GM20000 (cell line): ENCODE data around the gene MIB1.
A peak's percentile ranks its signal among the peaks of the same experiment; 100 is the strongest.

ENCODE experiments used
- DNase-seq: peaks from one replicate; pipeline ENCODE4 v3.0.0; 2012; ENCODE audit warnings: low spot score
- TF ChIP-seq, protein P1 (sequence below): IDR thresholded peaks from 2 replicates; pipeline ENCODE4 v1.5.1; 2012; ENCODE audit warnings: mild to moderate bottlenecking, control low read depth; ENCODE audit errors: extremely low read depth, missing control alignments

The MIB1 gene

DNA sequence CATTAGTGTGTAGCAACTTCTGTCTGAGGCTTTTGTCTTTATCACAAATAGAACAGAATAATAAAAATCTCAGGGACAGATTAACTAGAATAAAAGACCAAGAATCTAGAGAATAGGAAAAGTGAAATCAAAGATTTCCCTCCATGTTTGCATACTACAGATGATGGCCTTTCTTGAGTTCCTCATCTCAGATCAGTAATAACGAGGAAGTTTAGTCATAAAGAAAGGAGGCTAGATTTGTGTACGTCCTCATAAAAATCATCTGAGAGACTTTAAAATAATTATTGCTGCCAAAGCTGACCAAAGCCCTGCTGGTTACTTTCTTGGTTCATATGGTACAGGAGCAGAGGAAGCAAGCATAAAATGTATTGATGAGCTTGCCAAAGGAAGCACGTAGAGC lies 117.3 kb downstream of the MIB1 start:
- DNase-seq, result peak; percentile 22

DNA sequence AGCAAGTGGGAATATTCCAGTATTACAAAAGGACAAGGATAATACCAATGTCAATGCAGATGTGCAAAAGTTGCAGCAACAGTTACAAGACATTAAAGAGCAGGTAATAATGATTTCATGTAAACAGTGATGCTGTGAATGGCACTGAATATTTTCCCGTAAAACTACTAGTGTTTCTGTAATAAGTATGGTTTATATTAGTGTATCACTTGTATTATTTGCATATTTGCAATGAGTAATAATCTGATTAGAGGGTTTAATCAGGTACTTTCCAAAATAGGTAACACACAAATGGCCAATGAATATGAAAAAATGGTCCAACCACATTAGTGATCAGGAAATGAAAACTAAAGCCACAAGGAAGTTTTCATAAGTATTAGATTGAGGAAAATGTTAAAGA lies 118.0 kb downstream of the MIB1 start:
- no peak for DNase-seq
- TF ChIP-seq, protein P1, sequence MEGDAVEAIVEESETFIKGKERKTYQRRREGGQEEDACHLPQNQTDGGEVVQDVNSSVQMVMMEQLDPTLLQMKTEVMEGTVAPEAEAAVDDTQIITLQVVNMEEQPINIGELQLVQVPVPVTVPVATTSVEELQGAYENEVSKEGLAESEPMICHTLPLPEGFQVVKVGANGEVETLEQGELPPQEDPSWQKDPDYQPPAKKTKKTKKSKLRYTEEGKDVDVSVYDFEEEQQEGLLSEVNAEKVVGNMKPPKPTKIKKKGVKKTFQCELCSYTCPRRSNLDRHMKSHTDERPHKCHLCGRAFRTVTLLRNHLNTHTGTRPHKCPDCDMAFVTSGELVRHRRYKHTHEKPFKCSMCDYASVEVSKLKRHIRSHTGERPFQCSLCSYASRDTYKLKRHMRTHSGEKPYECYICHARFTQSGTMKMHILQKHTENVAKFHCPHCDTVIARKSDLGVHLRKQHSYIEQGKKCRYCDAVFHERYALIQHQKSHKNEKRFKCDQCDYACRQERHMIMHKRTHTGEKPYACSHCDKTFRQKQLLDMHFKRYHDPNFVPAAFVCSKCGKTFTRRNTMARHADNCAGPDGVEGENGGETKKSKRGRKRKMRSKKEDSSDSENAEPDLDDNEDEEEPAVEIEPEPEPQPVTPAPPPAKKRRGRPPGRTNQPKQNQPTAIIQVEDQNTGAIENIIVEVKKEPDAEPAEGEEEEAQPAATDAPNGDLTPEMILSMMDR, result no peak

More for the DNA sequence above, 117.3 kb downstream of the MIB1 start:
- TF ChIP-seq, protein P1, result no peak

DNA sequence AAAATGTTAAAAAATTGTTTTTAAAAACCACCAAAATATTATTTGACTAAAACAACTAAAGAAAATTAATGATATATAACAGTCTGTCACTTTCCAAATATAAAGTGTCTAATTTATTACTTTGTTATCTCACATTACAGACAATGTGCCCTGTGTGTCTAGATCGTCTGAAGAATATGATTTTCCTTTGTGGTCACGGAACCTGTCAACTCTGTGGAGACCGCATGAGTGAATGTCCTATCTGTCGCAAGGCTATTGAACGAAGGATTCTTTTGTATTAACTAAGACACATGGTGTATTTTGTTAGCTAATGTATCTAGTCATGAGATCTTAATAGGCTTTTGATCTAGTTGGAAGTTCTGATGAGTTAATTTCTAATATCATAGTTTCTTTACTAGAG lies 123.8 kb downstream of the MIB1 start:
- TF ChIP-seq, protein P1, result no peak
- no peak for DNase-seq

DNA sequence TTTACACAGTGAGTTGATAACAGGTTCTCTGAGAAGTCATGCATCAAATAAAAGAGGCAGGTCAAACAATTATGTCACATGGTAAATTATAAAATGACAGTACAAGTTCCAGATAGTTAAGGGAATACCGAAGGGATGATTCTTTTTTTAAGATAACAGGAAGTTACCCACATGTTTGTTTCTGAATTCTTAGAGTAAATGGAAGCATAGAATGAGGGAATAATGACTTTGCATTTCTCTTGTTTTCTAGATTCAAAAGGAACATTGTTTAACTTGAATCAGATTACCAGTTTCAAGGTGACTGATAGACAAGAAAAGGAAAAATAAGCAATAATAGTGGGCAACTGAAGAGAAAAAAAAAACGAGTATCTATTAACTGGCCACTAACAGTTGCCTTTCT lies 124.5 kb downstream of the MIB1 start:
- DNase-seq, result no peak
- TF ChIP-seq, protein P1, result no peak

DNA sequence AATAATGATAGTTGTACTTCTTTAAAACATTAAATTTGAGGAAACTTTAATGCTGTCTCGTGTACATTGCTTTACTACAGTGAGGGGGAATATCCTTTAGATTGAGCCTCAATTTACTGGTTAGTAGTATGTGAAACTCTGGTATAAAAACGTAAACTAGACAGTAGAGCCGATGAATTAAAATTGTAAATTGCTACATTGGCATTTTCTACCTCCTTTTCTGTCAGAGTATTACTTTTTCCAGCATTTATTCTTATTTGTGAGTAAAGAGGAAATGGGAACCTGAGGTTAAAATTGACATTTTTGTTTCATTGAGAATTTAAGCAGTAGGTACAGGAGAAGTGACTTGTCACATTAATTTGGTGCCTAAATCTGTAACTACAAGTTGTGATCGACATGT lies 128.2 kb downstream of the MIB1 start:
- TF ChIP-seq, protein P1, result no peak

DNA sequence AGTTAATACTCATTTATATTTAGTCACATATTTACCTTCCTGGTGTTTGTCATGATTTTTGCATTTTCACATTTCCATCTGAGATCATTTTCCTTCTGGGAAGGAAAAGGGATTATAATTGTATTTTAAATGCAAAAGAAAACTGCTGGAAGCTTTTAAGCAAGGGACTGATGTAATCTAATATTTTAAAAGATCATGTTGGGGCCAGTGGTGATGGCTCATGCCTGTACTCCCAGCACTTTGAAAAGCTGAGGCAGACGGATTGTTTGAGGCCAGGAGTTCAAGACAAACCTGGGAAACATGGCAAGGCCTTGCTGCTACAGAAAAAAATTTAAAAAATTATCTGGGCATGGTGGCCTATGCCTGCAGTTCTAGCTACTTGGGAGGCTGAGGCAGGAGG lies 149.0 kb downstream of the MIB1 start:
- TF ChIP-seq, protein P1, result no peak
- no peak for DNase-seq

More for the DNA sequence above, 128.2 kb downstream of the MIB1 start:
- DNase-seq, result no peak

DNA sequence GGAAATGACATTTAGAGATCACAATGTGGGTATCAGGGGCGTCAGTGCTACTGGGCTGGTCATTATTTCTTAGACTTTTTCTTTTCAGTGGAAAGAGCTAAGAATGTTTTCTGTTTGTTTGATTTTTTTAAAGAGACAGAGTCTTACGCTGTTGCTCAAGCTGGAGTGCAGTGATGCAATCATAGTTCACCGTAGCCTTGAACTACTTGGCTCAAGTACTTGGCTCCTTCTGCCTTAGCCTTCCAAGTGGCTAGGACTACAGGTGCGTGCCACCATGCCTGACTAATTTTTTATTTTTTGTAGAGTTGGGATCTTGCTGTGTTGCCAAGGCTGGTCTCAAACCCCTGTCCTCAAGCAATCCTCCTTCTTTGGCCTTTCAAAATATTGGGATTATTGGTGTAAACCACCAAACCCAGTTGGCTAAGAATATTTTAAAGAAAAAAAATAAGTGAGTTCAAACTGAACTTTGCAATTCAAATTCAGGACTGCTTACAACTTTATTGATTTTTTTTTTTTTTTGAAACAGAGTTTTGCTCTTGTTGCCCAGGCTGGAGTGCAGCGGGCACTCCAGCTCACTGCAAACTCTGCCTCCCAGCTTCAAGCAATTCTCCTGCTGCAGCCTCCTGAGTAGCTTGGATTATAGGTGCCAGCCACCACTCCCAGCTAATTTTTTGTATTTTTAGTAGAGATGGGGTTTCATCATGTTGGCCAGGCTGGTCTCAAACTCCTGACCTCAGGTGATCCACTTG lies 154.2 kb downstream of the MIB1 start:
- DNase-seq, result no peak

More for the DNA sequence above, 154.2 kb downstream of the MIB1 start:
- TF ChIP-seq, protein P1, result no peak
